ENCODE measurements around the gene EVA1C. TPM values are rescaled to one million over a fixed set of nuclear protein-coding genes. Genes with fewer than 3 reads are reported as not detected.
"Not testable (repeated sequence)": the region's sequence is repeated elsewhere in the genome, so short reads cannot be mapped to it uniquely, and the experiment has no call there.

Gene EVA1C
- total and polyA plus RNA-seq, 2 experiments from 2014 or later, result 2.2 to 3.4 TPM

- no peak for TF ChIP-seq EZH2 (IDR thresholded peaks at IDR 0.05; ENCODE audit: borderline replicate concordance)
- TF ChIP-seq EZH2phosphoT487 (IDR thresholded peaks at IDR 0.05; ENCODE audit: low read depth, severe bottlenecking, unreplicated experiment), result no peak
- no peak for TF ChIP-seq CTCF (IDR thresholded peaks at IDR 0.05; ENCODE audit: poor library complexity)
- H3K27ac ChIP-seq, result peak overlapping the region; percentile 47
These were observed 45.5 kb downstream of the EVA1C start for GRCh38 chr21:32457962-32458361.

DNA sequence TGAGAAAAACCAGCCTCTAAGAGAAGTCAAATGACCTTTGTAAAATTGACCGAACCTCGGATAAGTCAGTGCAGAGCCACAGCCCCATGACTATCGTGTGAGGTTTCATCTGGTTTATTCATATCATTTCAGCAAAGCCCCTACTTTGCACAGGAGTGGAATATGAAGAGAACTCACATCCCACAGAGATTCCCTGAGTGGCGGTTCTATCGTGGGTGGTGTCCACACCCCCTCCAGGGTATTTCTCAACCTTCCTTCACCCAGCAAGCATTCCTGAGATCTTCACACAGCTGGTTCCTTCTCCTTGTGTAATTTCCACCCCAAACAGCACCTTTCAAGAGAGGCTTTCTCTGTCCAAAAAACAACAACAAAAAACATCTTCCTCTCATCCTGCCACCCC is 47.5 kb downstream of the EVA1C start:
- 88% methylated on average over 5 of the region's 5 CpGs for WGBS (ENCODE audit: low lambda C conversion rate, missing lambda C conversion rate)
- no peak for DNase-seq (ENCODE audit: low spot score)
- H2AFZ ChIP-seq, result no peak overlapping the region
- H3K79me2 ChIP-seq, result no peaks in the 10 kb centered on the region
- H3K36me3 ChIP-seq (replicated peaks; ENCODE audit: insufficient read depth, low read depth), result no peaks in the 10 kb centered on the region
- no peak overlapping the region for H3K4me3 ChIP-seq
- H3K4me1 ChIP-seq (ENCODE audit: insufficient read depth), result peaks cover 14% of the 10 kb centered on the region
- no peak overlapping the region for H3K4me2 ChIP-seq
- no peaks in the 10 kb centered on the region for H4K20me1 ChIP-seq (ENCODE audit: insufficient read depth, poor library complexity, severe bottlenecking)
- no peaks in the 10 kb centered on the region for H3K27me3 ChIP-seq
- no peak for TF ChIP-seq EZH2phosphoT487 (IDR thresholded peaks at IDR 0.05; ENCODE audit: low read depth, severe bottlenecking, unreplicated experiment)
- TF ChIP-seq CTCF (IDR thresholded peaks at IDR 0.05; ENCODE audit: poor library complexity), result no peak
- H3K9me3 ChIP-seq (ENCODE audit: low read depth), result no peaks in the 10 kb centered on the region
- H3K9me2 ChIP-seq (replicated peaks; ENCODE audit: insufficient read depth), result no peaks in the 10 kb centered on the region
- H3K27ac ChIP-seq, result no peak overlapping the region

More at GRCh38 chr21:32457962-32458361, 45.5 kb downstream of the EVA1C start:
- H3K9me2 ChIP-seq (replicated peaks; ENCODE audit: insufficient read depth), result no peaks in the 10 kb centered on the region
- WGBS (ENCODE audit: low lambda C conversion rate, missing lambda C conversion rate), result 91% methylated on average over 6 of the region's 6 CpGs
- H3K36me3 ChIP-seq (replicated peaks; ENCODE audit: insufficient read depth, low read depth), result no peaks in the 10 kb centered on the region
- peaks cover 14% of the 10 kb centered on the region for H3K4me1 ChIP-seq (ENCODE audit: insufficient read depth)
- H3K9me3 ChIP-seq (ENCODE audit: low read depth), result no peaks in the 10 kb centered on the region
- no peak overlapping the region for H2AFZ ChIP-seq
- no peak for DNase-seq (ENCODE audit: low spot score)
- H3K27me3 ChIP-seq, result no peaks in the 10 kb centered on the region
- H3K4me3 ChIP-seq, result no peak overlapping the region
- H4K20me1 ChIP-seq (ENCODE audit: insufficient read depth, poor library complexity, severe bottlenecking), result no peaks in the 10 kb centered on the region
- peak overlapping the region; percentile 39 for H3K4me2 ChIP-seq
- H3K79me2 ChIP-seq, result no peaks in the 10 kb centered on the region

DNA sequence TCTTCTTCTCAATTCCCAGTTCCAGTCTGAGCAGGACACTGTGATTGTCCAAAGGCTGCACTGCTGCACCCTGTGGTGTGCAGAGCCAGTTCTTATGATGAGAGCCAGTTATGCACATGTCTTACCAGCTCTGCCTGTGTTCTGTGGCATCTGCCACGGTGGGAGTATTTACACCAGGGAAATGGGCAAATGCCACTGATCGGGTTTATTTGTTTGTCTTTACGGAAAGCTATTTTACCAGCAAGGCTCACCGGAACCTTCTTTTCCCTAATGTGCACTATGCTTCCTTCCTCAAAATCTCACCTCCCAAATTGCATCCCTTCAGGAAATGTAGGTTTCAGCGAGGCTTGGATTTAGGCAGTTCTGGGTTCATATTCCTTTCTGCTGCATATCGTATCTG is 49.0 kb downstream of the EVA1C start:
- no peaks in the 10 kb centered on the region for H3K9me3 ChIP-seq (ENCODE audit: low read depth)
- no peak for DNase-seq (ENCODE audit: low spot score)
- no peak for TF ChIP-seq EZH2 (IDR thresholded peaks at IDR 0.05; ENCODE audit: borderline replicate concordance)
- no peak for TF ChIP-seq CTCF (IDR thresholded peaks at IDR 0.05; ENCODE audit: poor library complexity)
- no peak for TF ChIP-seq EZH2phosphoT487 (IDR thresholded peaks at IDR 0.05; ENCODE audit: low read depth, severe bottlenecking, unreplicated experiment)
- H3K4me3 ChIP-seq, result no peak overlapping the region
- no peak overlapping the region for H3K4me2 ChIP-seq
- WGBS (ENCODE audit: low lambda C conversion rate, missing lambda C conversion rate), result 96% methylated on average over 6 of the region's 6 CpGs
- H3K79me2 ChIP-seq, result no peaks in the 10 kb centered on the region
- no peaks in the 10 kb centered on the region for H3K27me3 ChIP-seq
- no peak overlapping the region for H3K27ac ChIP-seq
- no peak overlapping the region for H2AFZ ChIP-seq
- H3K4me1 ChIP-seq (ENCODE audit: insufficient read depth), result peaks cover 14% of the 10 kb centered on the region
- no peaks in the 10 kb centered on the region for H3K36me3 ChIP-seq (replicated peaks; ENCODE audit: insufficient read depth, low read depth)
- no peaks in the 10 kb centered on the region for H3K9me2 ChIP-seq (replicated peaks; ENCODE audit: insufficient read depth)
- no peaks in the 10 kb centered on the region for H4K20me1 ChIP-seq (ENCODE audit: insufficient read depth, poor library complexity, severe bottlenecking)

GRCh38 chr21:32462564-32462963 is 50.1 kb downstream of the EVA1C start:
- not testable (repeated sequence) for H3K9me3 ChIP-seq (ENCODE audit: low read depth); DNase-seq (ENCODE audit: low spot score); H3K79me2 ChIP-seq; H2AFZ ChIP-seq; H3K27me3 ChIP-seq; H3K27ac ChIP-seq; H4K20me1 ChIP-seq (ENCODE audit: insufficient read depth, poor library complexity, severe bottlenecking); H3K36me3 ChIP-seq (replicated peaks; ENCODE audit: insufficient read depth, low read depth); H3K9me2 ChIP-seq (replicated peaks; ENCODE audit: insufficient read depth); H3K4me1 ChIP-seq (ENCODE audit: insufficient read depth); H3K4me2 ChIP-seq; H3K4me3 ChIP-seq
- 88% methylated on average over 3 of the region's 3 CpGs for WGBS (ENCODE audit: low lambda C conversion rate, missing lambda C conversion rate)
